Uterus (tissue), 2 donors: ENCODE results near the gene CDR2L.

Experiments used
- POLR2A ChIP-seq, 2 donors: fragments of 450-650 bp; IDR thresholded peaks; one replicate each; pipeline ENCODE4 v1.6.1; 2016; ENCODE audit warnings: antibody characterized with exemption in 2 of 2, mild to moderate bottlenecking in 1 of 2, moderate library complexity in 1 of 2
- TF ChIP-seq, protein P1 (sequence below), 4 experiments: fragments of 200-600 bp in 2 of 4; fragments of 450-650 bp in 2 of 4; sonication (generic) in 2 of 4; IDR thresholded peaks; one replicate each; pipeline ENCODE4 v1.5.1; 2016 to 2019; ENCODE audit warnings: antibody characterized with exemption in 4 of 4, mild to moderate bottlenecking in 2 of 4, moderate library complexity in 1 of 4

- TF ChIP-seq, protein P1, sequence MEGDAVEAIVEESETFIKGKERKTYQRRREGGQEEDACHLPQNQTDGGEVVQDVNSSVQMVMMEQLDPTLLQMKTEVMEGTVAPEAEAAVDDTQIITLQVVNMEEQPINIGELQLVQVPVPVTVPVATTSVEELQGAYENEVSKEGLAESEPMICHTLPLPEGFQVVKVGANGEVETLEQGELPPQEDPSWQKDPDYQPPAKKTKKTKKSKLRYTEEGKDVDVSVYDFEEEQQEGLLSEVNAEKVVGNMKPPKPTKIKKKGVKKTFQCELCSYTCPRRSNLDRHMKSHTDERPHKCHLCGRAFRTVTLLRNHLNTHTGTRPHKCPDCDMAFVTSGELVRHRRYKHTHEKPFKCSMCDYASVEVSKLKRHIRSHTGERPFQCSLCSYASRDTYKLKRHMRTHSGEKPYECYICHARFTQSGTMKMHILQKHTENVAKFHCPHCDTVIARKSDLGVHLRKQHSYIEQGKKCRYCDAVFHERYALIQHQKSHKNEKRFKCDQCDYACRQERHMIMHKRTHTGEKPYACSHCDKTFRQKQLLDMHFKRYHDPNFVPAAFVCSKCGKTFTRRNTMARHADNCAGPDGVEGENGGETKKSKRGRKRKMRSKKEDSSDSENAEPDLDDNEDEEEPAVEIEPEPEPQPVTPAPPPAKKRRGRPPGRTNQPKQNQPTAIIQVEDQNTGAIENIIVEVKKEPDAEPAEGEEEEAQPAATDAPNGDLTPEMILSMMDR (IDR thresholded peaks at IDR 0.05): no peak
- no peak for TF ChIP-seq POLR2A (IDR thresholded peaks at IDR 0.05)
Measured at GRCh38 chr17:75048249-75048878, 60.9 kb downstream of the CDR2L start.
